CD4-positive, alpha-beta T cell treated with Interleukin-2 at 100 ng/mL for 4 hours (primary cell): Measurements from ENCODE around the gene RRAS.
"Not testable (repeated sequence)": the region's sequence is repeated elsewhere in the genome, so short reads cannot be mapped to it uniquely, and the experiment has no call there.

Source experiments
- DNase-seq: peaks from one replicate; pipeline ENCODE4 v3.0.0-alpha.2; 2020; ENCODE audit warnings: low spot score

RRAS gene

GRCh38 chr19:49654581-49654980 lies 14.6 kb upstream of the RRAS start:
- no peak for DNase-seq

GRCh38 chr19:49653466-49653806 lies 13.5 kb upstream of the RRAS start:
- no peak for DNase-seq

GRCh38 chr19:49652551-49653465 lies 12.9 kb upstream of the RRAS start:
- no peak for DNase-seq

- no peak for DNase-seq
Measured at GRCh38 chr19:49651820-49652550, 12.0 kb upstream of the RRAS start.

- no peak for DNase-seq
Measured at GRCh38 chr19:49651029-49651819, 11.3 kb upstream of the RRAS start.

- DNase-seq = no peak
Measured at GRCh38 chr19:49646586-49646985, 6.6 kb upstream of the RRAS start.

- DNase-seq = no peak
Measured at GRCh38 chr19:49645995-49646394, 6.1 kb upstream of the RRAS start.

GRCh38 chr19:49645592-49645991 lies 5.6 kb upstream of the RRAS start:
- no peak for DNase-seq

- DNase-seq = no peak
Measured at GRCh38 chr19:49643466-49643865, 3.5 kb upstream of the RRAS start.

- DNase-seq = no peak
Measured at GRCh38 chr19:49642492-49643035, 2.6 kb upstream of the RRAS start.

- peak; percentile 99 for DNase-seq
Measured at GRCh38 chr19:49641688-49642491, 1.9 kb upstream of the RRAS start, which contains the start of gene SCAF1. TSS of gene SCAF1 (plus strand) at chr19:49642209. CDS start at chr19:49645027, 2,818 bp downstream.

- no peak for DNase-seq
Measured at GRCh38 chr19:49639401-49640112, 386 bp downstream of the RRAS start.

GRCh38 chr19:49637821-49638738 lies 1.9 kb downstream of the RRAS start:
- no peak for DNase-seq

- DNase-seq = no peak
Measured at GRCh38 chr19:49636233-49636932, 3.6 kb downstream of the RRAS start.

GRCh38 chr19:49635530-49636232 lies 4.3 kb downstream of the RRAS start:
- no peak for DNase-seq

GRCh38 chr19:49633273-49633672 lies 6.7 kb downstream of the RRAS start:
- DNase-seq = not testable (repeated sequence)

GRCh38 chr19:49632576-49632975 lies 7.4 kb downstream of the RRAS start:
- DNase-seq = no peak

- no peak for DNase-seq
Measured at GRCh38 chr19:49631610-49632192, 8.2 kb downstream of the RRAS start.
